IPS DF 4.7 (cell line): ENCODE data around the gene PTCD1.
"Not testable (repeated sequence)": the region's sequence is repeated elsewhere in the genome, so short reads cannot be mapped to it uniquely, and the experiment has no call there.

ENCODE experiments used
- DNase-seq: peaks from one replicate; pipeline ENCODE4 v3.0.0-alpha.2; 2013; ENCODE audit warnings: low spot score; ENCODE audit errors: extremely low read depth

Gene PTCD1

GRCh38 chr7:99449326-99449725, 10.7 kb upstream of the PTCD1 start:
- no peak for DNase-seq

- no peak for DNase-seq
These were observed 10.3 kb upstream of the PTCD1 start for GRCh38 chr7:99448855-99449254.

- no peak for DNase-seq
These were observed 9.3 kb upstream of the PTCD1 start for GRCh38 chr7:99447943-99448342.

GRCh38 chr7:99446096-99446495, 7.5 kb upstream of the PTCD1 start:
- no peak for DNase-seq

GRCh38 chr7:99440195-99440594, 1.6 kb upstream of the PTCD1 start:
- no peak for DNase-seq

- DNase-seq: no peak
These were observed 539 bp downstream of the PTCD1 start for GRCh38 chr7:99437946-99438572.

GRCh38 chr7:99433158-99433557, 5.4 kb downstream of the PTCD1 start:
- DNase-seq: no peak

GRCh38 chr7:99431756-99432540, 6.7 kb downstream of the PTCD1 start:
- DNase-seq: not testable (repeated sequence)

GRCh38 chr7:99429756-99430155, 8.8 kb downstream of the PTCD1 start:
- DNase-seq: no peak

- DNase-seq: no peak
These were observed 9.5 kb downstream of the PTCD1 start for GRCh38 chr7:99428972-99429566.

GRCh38 chr7:99424932-99425730, 13.5 kb downstream of the PTCD1 start:
- DNase-seq: no peak

- no peak for DNase-seq
These were observed 16.0 kb downstream of the PTCD1 start for GRCh38 chr7:99422625-99423024.

GRCh38 chr7:99422186-99422585, 16.4 kb downstream of the PTCD1 start:
- no peak for DNase-seq

- DNase-seq: no peak
These were observed 17.6 kb downstream of the PTCD1 start for GRCh38 chr7:99420986-99421385.

- no peak for DNase-seq
These were observed 18.4 kb downstream of the PTCD1 start for GRCh38 chr7:99420213-99420612.

GRCh38 chr7:99419323-99420021, 19.1 kb downstream of the PTCD1 start:
- no peak for DNase-seq

- DNase-seq: no peak
These were observed 20.3 kb downstream of the PTCD1 start for GRCh38 chr7:99418260-99418659.

GRCh38 chr7:99415513-99416127, 23.0 kb downstream of the PTCD1 start:
- not testable (repeated sequence) for DNase-seq

- DNase-seq: no peak
These were observed 28.0 kb downstream of the PTCD1 start for GRCh38 chr7:99410635-99411034.

- no peak for DNase-seq
These were observed 28.8 kb downstream of the PTCD1 start for GRCh38 chr7:99409806-99410205.

- no peak for DNase-seq
These were observed 29.4 kb downstream of the PTCD1 start for GRCh38 chr7:99409192-99409572.
